HCT116 (cell line): ENCODE data around the gene SARNP. TPM values are rescaled to one million over a fixed set of nuclear protein-coding genes. Genes with fewer than 3 reads are reported as not detected.

ENCODE experiments used
- ATAC-seq: fragments of 200-7000 bp; cut with Tn5 transposase; 2 replicates; pipeline ENCODE4 v1.9.1; 2020; ENCODE audit warnings: mild to moderate bottlenecking, moderate library complexity
- BruUV-seq: library from RNA; stranded (reverse); fragments of 400-500 nt; replicated peaks from 2 replicates; lab custom pipeline; 2021; lab: Mats Ljungman, UMichigan
- CTCF ChIA-PET: fragments of 300-600 bp; sonication (Branson Sonifier 250); formaldehyde crosslinking; loops from one replicate; lab custom pipeline; 2021; ENCODE audit warnings: antibody characterized with exemption; lab: Charles Lee
- POLR2A ChIA-PET: fragments of 300-600, 350-600 bp; sonication (Branson Sonifier 250); formaldehyde crosslinking; loops from one replicate; lab custom pipeline; 2021; ENCODE audit warnings: antibody characterized with exemption; lab: Charles Lee
- RAD21 ChIA-PET, 2 experiments: fragments of 300-600 bp; sonication (Branson Sonifier 250); formaldehyde crosslinking; loops; one replicate each; lab custom pipeline; 2023; ENCODE audit warnings: low total read pairs in 2 of 2; ENCODE audit not compliant: uncharacterized antibody in 2 of 2, unreplicated experiment in 2 of 2, low non-redundant PET in 1 of 2; lab: Charles Lee
- DNase-seq: peaks from one replicate; pipeline ENCODE4 v3.0.0-alpha.2; 2010; ENCODE audit warnings: low read depth, low spot score
- H2AFZ ChIP-seq: fragments of 200-600 bp; shearing (Covaris generic), sonication (generic); 2 replicates; pipeline ENCODE4 v1.6.1; 2017; ENCODE audit warnings: low read depth, mixed run types, mixed read lengths, antibody characterized with exemption, low read length; ENCODE audit not compliant: poor library complexity, severe bottlenecking
- H3K27ac ChIP-seq: 2 replicates; pipeline ENCODE4 v1.5.1; 2012; ENCODE audit warnings: low read depth, low read length
- H3K27me3 ChIP-seq: fragments of 200-600 bp; sonication (generic); 2 replicates; pipeline ENCODE4 v1.6.1; 2016; ENCODE audit warnings: mixed run types, low read length, mixed read lengths; ENCODE audit not compliant: insufficient read depth
- H3K36me3 ChIP-seq, 2 experiments: fragments of 200-500 bp in 1 of 2; fragments of 200-600 bp in 1 of 2; sonication (Bioruptor generic) in 1 of 2; sonication (generic) in 1 of 2; 2 replicates each; pipeline versions ENCODE4 v1.5.1 to v1.6.1; 2014 to 2016; ENCODE audit warnings: low read length in 2 of 2, inconsistent platforms in 1 of 2, mixed read lengths in 1 of 2, mixed run types in 1 of 2; ENCODE audit not compliant: insufficient read depth in 2 of 2, control insufficient read depth in 1 of 2
- H3K4me1 ChIP-seq, 2 experiments: fragments of 200-600 bp in 1 of 2; sonication (generic) in 1 of 2; 2 replicates each; pipeline versions ENCODE4 v1.5.1 to v1.6.1; 2012 to 2017; ENCODE audit warnings: low read length in 2 of 2, inconsistent platforms in 1 of 2, mild to moderate bottlenecking in 1 of 2, mixed read lengths in 1 of 2, mixed run types in 1 of 2, moderate library complexity in 1 of 2; ENCODE audit not compliant: insufficient read depth in 2 of 2, control insufficient read depth in 1 of 2
- H3K4me2 ChIP-seq: fragments of 200-600 bp; sonication (generic); 2 replicates; pipeline ENCODE4 v1.6.1; 2017; ENCODE audit warnings: mixed run types, low read length, mixed read lengths
- H3K4me3 ChIP-seq, 2 experiments: fragments of 200-600 bp in 1 of 2; sonication (generic) in 1 of 2; replicated peaks in 1 of 2; 2 replicates each; pipeline ENCODE4 v1.5.1; 2011 to 2016; ENCODE audit warnings: low read length in 2 of 2, control low read depth in 1 of 2, low read depth in 1 of 2, mild to moderate bottlenecking in 1 of 2, mixed read lengths in 1 of 2, mixed run types in 1 of 2
- H3K79me2 ChIP-seq: fragments of 200-600 bp; sonication (generic); 2 replicates; pipeline ENCODE4 v1.6.1; 2017; ENCODE audit warnings: mild to moderate bottlenecking, mixed run types, low read length, moderate library complexity, mixed read lengths; ENCODE audit not compliant: insufficient read depth
- H3K9ac ChIP-seq: fragments of 200-600 bp; sonication (generic); 2 replicates; pipeline ENCODE4 v1.6.1; 2016; ENCODE audit warnings: low read length, mixed read lengths
- H3K9me2 ChIP-seq: fragments of 200-600 bp; sonication (generic), shearing (Covaris generic); 2 replicates; pipeline ENCODE4 v1.6.1; 2017; ENCODE audit warnings: mixed run types, mild to moderate bottlenecking, moderate library complexity; ENCODE audit not compliant: insufficient read depth
- H3K9me3 ChIP-seq, 2 experiments: fragments of 200-500 bp in 1 of 2; fragments of 200-600 bp in 1 of 2; sonication (Bioruptor generic) in 1 of 2; sonication (generic) in 1 of 2; 2 replicates each; pipeline ENCODE4 v1.6.1; 2014 to 2017; ENCODE audit warnings: low read length in 2 of 2, mixed read lengths in 2 of 2, inconsistent platforms in 1 of 2, low read depth in 1 of 2, mild to moderate bottlenecking in 1 of 2, mixed run types in 1 of 2, moderate library complexity in 1 of 2; ENCODE audit not compliant: control insufficient read depth in 1 of 2, insufficient read depth in 1 of 2
- H4K20me1 ChIP-seq: fragments of 200-600 bp; sonication (generic), shearing (Covaris generic); 2 replicates; pipeline ENCODE4 v1.6.1; 2017; ENCODE audit warnings: mixed run types, mild to moderate bottlenecking, moderate library complexity; ENCODE audit not compliant: insufficient read depth
- ATF3 ChIP-seq: IDR thresholded peaks from 2 replicates; pipeline ENCODE4 v1.6.1; 2012
- CTCF ChIP-seq, 3 experiments: fragments of 200-600 bp in 1 of 3; sonication (generic) in 1 of 3; IDR thresholded peaks in 2 of 3; conservative IDR thresholded peaks in 1 of 3; 2 replicates each; pipeline ENCODE4 v1.5.1; 2012 to 2017; ENCODE audit warnings: low read depth in 2 of 3, low read length in 2 of 3, antibody characterized with exemption in 1 of 3, borderline replicate concordance in 1 of 3, control low read depth in 1 of 3, mild to moderate bottlenecking in 1 of 3, mixed read lengths in 1 of 3, mixed run types in 1 of 3, moderate library complexity in 1 of 3; ENCODE audit not compliant: insufficient read depth in 1 of 3
- EZH2 ChIP-seq: fragments of 200-600 bp; sonication (generic); IDR thresholded peaks from 2 replicates; pipeline ENCODE4 v1.6.1; 2017; ENCODE audit warnings: antibody characterized with exemption, mixed run types
- JUND ChIP-seq: IDR thresholded peaks from 2 replicates; pipeline ENCODE4 v1.6.1; 2012
- MAX ChIP-seq: IDR thresholded peaks from 2 replicates; pipeline ENCODE4 v1.6.1; 2012
- POLR2A ChIP-seq: IDR thresholded peaks from 2 replicates; pipeline ENCODE4 v1.7.0; 2011; ENCODE audit warnings: borderline replicate concordance; ENCODE audit not compliant: insufficient read depth, insufficient read length; ENCODE audit errors: extremely low read depth
- POLR2AphosphoS5 ChIP-seq: IDR thresholded peaks from 2 replicates; pipeline ENCODE4 v1.6.1; 2011; ENCODE audit warnings: mild to moderate bottlenecking, low read depth, low read length, moderate library complexity
- RAD21 ChIP-seq: IDR thresholded peaks from 2 replicates; pipeline ENCODE4 v1.6.1; 2012; ENCODE audit warnings: low read depth, mild to moderate bottlenecking
- REST ChIP-seq: IDR thresholded peaks from 2 replicates; pipeline ENCODE4 v1.6.1; 2012; ENCODE audit warnings: low read depth
- SIN3A ChIP-seq: IDR thresholded peaks from 2 replicates; pipeline ENCODE4 v1.6.1; 2012; ENCODE audit warnings: low read depth
- TCF7L2 ChIP-seq: IDR thresholded peaks from 2 replicates; pipeline ENCODE4 v1.7.0; 2011; ENCODE audit warnings: borderline replicate concordance, inconsistent platforms; ENCODE audit not compliant: insufficient read depth, insufficient read length; ENCODE audit errors: extremely low read depth
- YY1 ChIP-seq: IDR thresholded peaks from 2 replicates; pipeline ENCODE4 v1.6.1; 2011; ENCODE audit warnings: low read length, low read depth, moderate library complexity, mild to moderate bottlenecking; ENCODE audit not compliant: insufficient replicate concordance; ENCODE audit errors: extremely low read depth
- ZBTB33 ChIP-seq: IDR thresholded peaks from 2 replicates; pipeline ENCODE4 v1.6.1; 2011; ENCODE audit warnings: mild to moderate bottlenecking, low read length, moderate library complexity; ENCODE audit not compliant: insufficient replicate concordance; ENCODE audit errors: extremely low read depth
- intact Hi-C: fragments of 100-400 bp; cut with micrococcal nuclease; formaldehyde crosslinking; loops from 2 replicates; pipeline ENCODE4 v1.10.0; 2022
- total RNA-seq: library from RNA; stranded (reverse); gene quantifications from one replicate; pipeline ENCODE4 v1.2.1, GENCODE V29; 2021; ENCODE audit not compliant: unreplicated experiment

Gene SARNP
- total RNA-seq, 1 experiment from 2014 or later, result 82.4 TPM

GRCh38 chr12:55797550-55797949, 20.0 kb downstream of the SARNP start:
- Histone ChIP-seq H3K9me3 (no peaks in the 10 kb centered on the region), H2AFZ (no peak overlapping the region), H3K27me3 (no peaks in the 10 kb centered on the region), H3K4me2 (no peak overlapping the region)
- no peak for ATAC-seq
- ChIA-PET CTCF (interaction anchor here (0.6 to 2.8 kb wide), 7 partner anchors 11 to 68 kb away, joined by 3 to 19 read pairs (median 4); partner anchors contain the start of gene CD63), POLR2A (no interaction called here)
- TF ChIP-seq MAX, result no peak
- TF ChIP-seq JUND, result no peak
- TF ChIP-seq CTCF (IDR thresholded peaks at IDR 0.05 in 2 of 3, conservative IDR thresholded peaks at IDR 0.05 in 1 of 3; ENCODE audit: borderline replicate concordance in 1 of 3, insufficient read depth in 1 of 3, low read depth in 2 of 3, low read length in 2 of 3), result no peak
- TF ChIP-seq EZH2, result no peak
- no peak for TF ChIP-seq SIN3A
- no peak for TF ChIP-seq POLR2AphosphoS5
- no peak for TF ChIP-seq TCF7L2
- no peak for TF ChIP-seq RAD21
- TF ChIP-seq REST, result no peak
- no peak for TF ChIP-seq POLR2A
- TF ChIP-seq ATF3, result no peak
- TF ChIP-seq ZBTB33, result no peak
- TF ChIP-seq YY1, result no peak
- TF ChIP-seq, all 23 proteins: peak for 0
- H3K4me3 ChIP-seq, result no peak overlapping the region
- H4K20me1 ChIP-seq, result 0 out of 2 replicates have a peak, but pooled peaks cover 3% of the 10 kb centered on the region
- H3K9ac ChIP-seq, result no peak overlapping the region
- no peaks in the 10 kb centered on the region for H3K9me2 ChIP-seq
- no TSS peak for BruUV-seq
- RAD21 ChIA-PET, result interaction anchor here in 1 of 2 experiments (1.0 kb wide), 1 partner anchor 59 kb away, joined by 4 read pairs; no protein-coding TSS in a partner anchor
- H3K36me3 ChIP-seq, result peaks cover 43 to 47% of the 10 kb centered on the region in 2 experiments
- no peaks in the 10 kb centered on the region for H3K4me1 ChIP-seq
- H3K79me2 ChIP-seq, result peaks cover 59% of the 10 kb centered on the region
- no peak overlapping the region for H3K27ac ChIP-seq
- DNase-seq, result no peak
- intact Hi-C loops, result loop anchor here (2.0 to 10.0 kb wide), 2 partner anchors 59 to 143 kb away; no protein-coding TSS in a partner anchor
